ENCODE measurements around the gene MPRIP. TPM values are rescaled to one million over a fixed set of nuclear protein-coding genes. Genes with fewer than 3 reads are reported as not detected.

The MPRIP gene
- polyA plus RNA-seq, 1 of the 3 experiments (the other 2 are of a cell fraction) = 64.4 TPM

DNA sequence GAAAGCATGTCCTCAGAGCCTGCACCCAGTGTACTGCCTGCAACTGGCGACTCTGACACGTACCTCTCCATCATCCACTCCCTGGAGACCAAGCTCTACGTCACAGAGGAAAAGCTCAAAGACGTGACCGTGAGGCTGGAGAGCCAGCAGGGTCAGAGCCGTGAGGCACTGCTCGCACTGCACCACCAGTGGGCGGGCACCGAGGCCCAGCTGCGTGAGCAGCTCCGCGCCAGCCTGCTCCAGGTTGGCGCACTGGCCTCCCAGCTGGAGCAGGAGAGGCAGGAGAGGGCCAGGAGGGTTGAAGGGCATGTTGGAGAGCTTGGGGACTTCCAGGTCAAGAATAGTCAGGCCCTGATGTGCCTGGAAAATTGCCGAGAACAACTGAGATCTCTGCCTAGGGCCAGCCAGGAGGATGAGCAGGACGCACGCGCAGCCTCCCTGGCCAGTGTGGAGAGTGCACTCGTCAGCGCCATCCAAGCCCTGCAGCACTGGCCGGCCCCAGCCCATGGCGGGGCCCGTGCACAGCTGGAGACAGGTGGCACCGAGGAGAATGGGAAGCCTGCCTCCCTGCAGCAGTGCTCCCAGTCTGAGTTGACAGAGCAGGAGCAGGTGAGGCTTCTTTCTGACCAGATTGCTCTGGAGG is 123.5 kb downstream of the MPRIP start:
- H2AFZ ChIP-seq (ENCODE audit: low read depth) = no peak overlapping the region
- POLR2A ChIA-PET = no interaction called here
- DNase-seq = no peak
- H3K27ac ChIP-seq (ENCODE audit: low read depth in 2 of 2, low read length in 1 of 2) = no peak overlapping the region
- no peaks in the 10 kb centered on the region for H3K9me2 ChIP-seq
- no peaks in the 10 kb centered on the region for H3K4me1 ChIP-seq (ENCODE audit: control insufficient read depth in 1 of 2, insufficient read depth in 2 of 2, low read depth in 1 of 2, low read length in 1 of 2)
- WGBS (ENCODE audit: low lambda C conversion rate) = 97% methylated on average over 19 of the region's 23 CpGs
- H3K9ac ChIP-seq = no peak overlapping the region
- no peaks in the 10 kb centered on the region for H4K20me1 ChIP-seq (ENCODE audit: insufficient read depth)
- peaks cover 12 to 89% of the 10 kb centered on the region in 2 experiments for H3K36me3 ChIP-seq (replicated peaks in 1 of 2; ENCODE audit: control insufficient read depth in 1 of 2, insufficient read depth in 2 of 2, low read length in 1 of 2)
- no peaks in the 10 kb centered on the region for H3K27me3 ChIP-seq (ENCODE audit: insufficient read depth)
- no peaks in the 10 kb centered on the region for H3F3A ChIP-seq (replicated peaks; ENCODE audit: insufficient read depth)
- no peaks in the 10 kb centered on the region for H3K79me2 ChIP-seq (ENCODE audit: insufficient read depth)
- CTCF ChIA-PET = interaction anchor here (2.8 kb wide), 1 partner anchor 24 kb away, joined by 7 read pairs; no protein-coding TSS in a partner anchor
- H3K9me3 ChIP-seq = no peaks in the 10 kb centered on the region
- no peak overlapping the region for H3K4me3 ChIP-seq (ENCODE audit: low read depth in 2 of 2, low read length in 1 of 2)
- no peak for TF ChIP-seq TAF1 (IDR thresholded peaks at IDR 0.05; ENCODE audit: borderline replicate concordance, low read depth, low read length)
- TF ChIP-seq RAD21 (IDR thresholded peaks at IDR 0.05; ENCODE audit: low read length) = no peak
- no peak for TF ChIP-seq TEAD4 (IDR thresholded peaks at IDR 0.05; ENCODE audit: borderline replicate concordance, insufficient read depth)
- TF ChIP-seq EP300 (IDR thresholded peaks at IDR 0.05; ENCODE audit: borderline replicate concordance in 1 of 2, low read depth in 1 of 2, low read length in 1 of 2) = no peak
- TF ChIP-seq MEF2A (IDR thresholded peaks at IDR 0.05; ENCODE audit: borderline replicate concordance, low read depth) = no peak
- no peak for TF ChIP-seq SIN3A (IDR thresholded peaks at IDR 0.05; ENCODE audit: borderline replicate concordance, low read depth, low read length)
- no peak for TF ChIP-seq SMC3 (IDR thresholded peaks at IDR 0.05; ENCODE audit: low read depth, low read length)
- no peak for TF ChIP-seq RXRA (IDR thresholded peaks at IDR 0.05; ENCODE audit: borderline replicate concordance, low read depth)
- no peak for TF ChIP-seq FOSL2 (IDR thresholded peaks at IDR 0.05; ENCODE audit: borderline replicate concordance, low read depth)
- TF ChIP-seq, protein P1, sequence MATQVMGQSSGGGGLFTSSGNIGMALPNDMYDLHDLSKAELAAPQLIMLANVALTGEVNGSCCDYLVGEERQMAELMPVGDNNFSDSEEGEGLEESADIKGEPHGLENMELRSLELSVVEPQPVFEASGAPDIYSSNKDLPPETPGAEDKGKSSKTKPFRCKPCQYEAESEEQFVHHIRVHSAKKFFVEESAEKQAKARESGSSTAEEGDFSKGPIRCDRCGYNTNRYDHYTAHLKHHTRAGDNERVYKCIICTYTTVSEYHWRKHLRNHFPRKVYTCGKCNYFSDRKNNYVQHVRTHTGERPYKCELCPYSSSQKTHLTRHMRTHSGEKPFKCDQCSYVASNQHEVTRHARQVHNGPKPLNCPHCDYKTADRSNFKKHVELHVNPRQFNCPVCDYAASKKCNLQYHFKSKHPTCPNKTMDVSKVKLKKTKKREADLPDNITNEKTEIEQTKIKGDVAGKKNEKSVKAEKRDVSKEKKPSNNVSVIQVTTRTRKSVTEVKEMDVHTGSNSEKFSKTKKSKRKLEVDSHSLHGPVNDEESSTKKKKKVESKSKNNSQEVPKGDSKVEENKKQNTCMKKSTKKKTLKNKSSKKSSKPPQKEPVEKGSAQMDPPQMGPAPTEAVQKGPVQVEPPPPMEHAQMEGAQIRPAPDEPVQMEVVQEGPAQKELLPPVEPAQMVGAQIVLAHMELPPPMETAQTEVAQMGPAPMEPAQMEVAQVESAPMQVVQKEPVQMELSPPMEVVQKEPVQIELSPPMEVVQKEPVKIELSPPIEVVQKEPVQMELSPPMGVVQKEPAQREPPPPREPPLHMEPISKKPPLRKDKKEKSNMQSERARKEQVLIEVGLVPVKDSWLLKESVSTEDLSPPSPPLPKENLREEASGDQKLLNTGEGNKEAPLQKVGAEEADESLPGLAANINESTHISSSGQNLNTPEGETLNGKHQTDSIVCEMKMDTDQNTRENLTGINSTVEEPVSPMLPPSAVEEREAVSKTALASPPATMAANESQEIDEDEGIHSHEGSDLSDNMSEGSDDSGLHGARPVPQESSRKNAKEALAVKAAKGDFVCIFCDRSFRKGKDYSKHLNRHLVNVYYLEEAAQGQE (IDR thresholded peaks at IDR 0.05; ENCODE audit: low read depth, low read length) = no peak
- no peak for TF ChIP-seq NFIC (IDR thresholded peaks at IDR 0.05; ENCODE audit: borderline replicate concordance)
- TF ChIP-seq EZH2phosphoT487 (IDR thresholded peaks at IDR 0.05; ENCODE audit: borderline replicate concordance, low read depth) = no peak
- TF ChIP-seq JUND (IDR thresholded peaks at IDR 0.05) = no peak
- TF ChIP-seq NRF1 (IDR thresholded peaks at IDR 0.05; ENCODE audit: low read depth, low read length) = no peak
- no peak for TF ChIP-seq YY1 (IDR thresholded peaks at IDR 0.05; ENCODE audit: low read depth)
- no peak for TF ChIP-seq FOXJ3 (CRISPR knock-in tag; IDR thresholded peaks at IDR 0.05)
- no peak for TF ChIP-seq USF1 (IDR thresholded peaks at IDR 0.05; ENCODE audit: borderline replicate concordance, low read depth)
- TF ChIP-seq ELF1 (IDR thresholded peaks at IDR 0.05) = no peak
- no peak overlapping the region for H3K4me2 ChIP-seq
